ENCODE measurements around the gene NLRC4. TPM values are rescaled to one million over a fixed set of nuclear protein-coding genes. Genes with fewer than 3 reads are reported as not detected.

NLRC4 gene
- polyA plus RNA-seq, 2 of the 4 experiments (the other 2 are of a cell fraction): 0.01 TPM; not detected in 1

Small RNA genes lying within 50 kb of the gene (small RNA-seq; reads per million reads assigned to genes)
- 0 to 16.6 (median 1.5) reads per million in 6 experiments for gene RNU6-647P

Other genes starting within 250 kb of the NLRC4 start
- gene DPY30, start 225.1 kb downstream of the NLRC4 start, polyA plus RNA-seq (2011; rRNA removed): 176 and 239 TPM in 2 replicates
- 142 to 155 TPM (median 153 TPM) in 3 replicates for gene DPY30, start 225.1 kb downstream of the NLRC4 start, polyA plus RNA-seq (2017; fragmentation: RNase III; extraction: RNeasy Plus Mini Kit Qiagen cat#74134 plus additional on column Dnase treatment)
- 31.1 and 36.3 TPM in 2 replicates for gene SPAST, start 201.3 kb downstream of the NLRC4 start, polyA plus RNA-seq (2011; rRNA removed)
- gene SPAST, start 201.3 kb downstream of the NLRC4 start, polyA plus RNA-seq (2017; fragmentation: RNase III; extraction: RNeasy Plus Mini Kit Qiagen cat#74134 plus additional on column Dnase treatment): 18.3 to 19.1 TPM (median 18.7 TPM) in 3 replicates
- gene SLC30A6, start 99.0 kb downstream of the NLRC4 start, polyA plus RNA-seq (2011; rRNA removed): 54.0 and 69.5 TPM in 2 replicates
- 22.7 to 23.3 TPM (median 23.1 TPM) in 3 replicates for gene SLC30A6, start 99.0 kb downstream of the NLRC4 start, polyA plus RNA-seq (2017; fragmentation: RNase III; extraction: RNeasy Plus Mini Kit Qiagen cat#74134 plus additional on column Dnase treatment)
- 28.4 and 54.1 TPM in 2 replicates for gene YIPF4, start 13.0 kb upstream of the NLRC4 start, polyA plus RNA-seq (2011; rRNA removed)
- gene YIPF4, start 13.0 kb upstream of the NLRC4 start, polyA plus RNA-seq (2017; fragmentation: RNase III; extraction: RNeasy Plus Mini Kit Qiagen cat#74134 plus additional on column Dnase treatment): 28.6 to 35.7 TPM (median 31.4 TPM) in 3 replicates
- 111 and 161 TPM in 2 replicates for gene BIRC6, start 92.1 kb upstream of the NLRC4 start, polyA plus RNA-seq (2011; rRNA removed)
- gene BIRC6, start 92.1 kb upstream of the NLRC4 start, polyA plus RNA-seq (2017; fragmentation: RNase III; extraction: RNeasy Plus Mini Kit Qiagen cat#74134 plus additional on column Dnase treatment): 20.3 to 21.9 TPM (median 21.0 TPM) in 3 replicates